Transverse colon (tissue), 3 donors: ENCODE data around the gene XXYLT1.

Experiments
- EP300 ChIP-seq: sonication (generic); formaldehyde crosslinking; IDR thresholded peaks from one replicate; pipeline ENCODE4 v1.6.1; 2017; ENCODE audit warnings: antibody characterized with exemption, low read depth
- POLR2A ChIP-seq: fragments of 450-650 bp; IDR thresholded peaks from one replicate; pipeline ENCODE4 v1.6.1; 2016; ENCODE audit warnings: antibody characterized with exemption, mild to moderate bottlenecking, moderate library complexity
- TF ChIP-seq, protein P1 (sequence below), 5 experiments: fragments of 200-600 bp in 3 of 5; fragments of 450-650 bp in 2 of 5; sonication (generic) in 3 of 5; IDR thresholded peaks; 1 replicate in 2 of 5; 2 replicates in 3 of 5; pipeline ENCODE4 v1.5.1; 2016 to 2017; ENCODE audit warnings: antibody characterized with exemption in 5 of 5, inconsistent platforms in 3 of 5, mild to moderate bottlenecking in 2 of 5, moderate library complexity in 1 of 5

DNA sequence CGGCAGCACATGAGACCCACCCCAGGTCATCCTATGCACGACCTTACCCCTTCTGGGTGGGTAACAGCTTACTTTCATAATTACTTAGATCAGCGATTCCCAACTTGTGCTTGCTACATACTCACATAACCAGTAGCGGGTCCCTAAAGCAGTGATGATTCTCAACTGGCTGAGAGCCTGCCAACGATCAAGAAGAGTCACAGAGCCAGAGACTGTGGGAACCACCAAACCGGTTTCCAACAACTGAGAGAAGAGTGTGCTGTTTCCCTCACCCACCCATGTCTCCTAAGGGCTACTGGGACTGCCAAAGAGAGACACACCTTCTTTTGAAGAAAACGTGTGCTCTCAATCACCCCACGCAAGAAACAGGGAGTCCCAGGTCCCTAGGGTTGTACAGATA is 12.0 kb upstream of the XXYLT1 start:
- TF ChIP-seq, protein P1, sequence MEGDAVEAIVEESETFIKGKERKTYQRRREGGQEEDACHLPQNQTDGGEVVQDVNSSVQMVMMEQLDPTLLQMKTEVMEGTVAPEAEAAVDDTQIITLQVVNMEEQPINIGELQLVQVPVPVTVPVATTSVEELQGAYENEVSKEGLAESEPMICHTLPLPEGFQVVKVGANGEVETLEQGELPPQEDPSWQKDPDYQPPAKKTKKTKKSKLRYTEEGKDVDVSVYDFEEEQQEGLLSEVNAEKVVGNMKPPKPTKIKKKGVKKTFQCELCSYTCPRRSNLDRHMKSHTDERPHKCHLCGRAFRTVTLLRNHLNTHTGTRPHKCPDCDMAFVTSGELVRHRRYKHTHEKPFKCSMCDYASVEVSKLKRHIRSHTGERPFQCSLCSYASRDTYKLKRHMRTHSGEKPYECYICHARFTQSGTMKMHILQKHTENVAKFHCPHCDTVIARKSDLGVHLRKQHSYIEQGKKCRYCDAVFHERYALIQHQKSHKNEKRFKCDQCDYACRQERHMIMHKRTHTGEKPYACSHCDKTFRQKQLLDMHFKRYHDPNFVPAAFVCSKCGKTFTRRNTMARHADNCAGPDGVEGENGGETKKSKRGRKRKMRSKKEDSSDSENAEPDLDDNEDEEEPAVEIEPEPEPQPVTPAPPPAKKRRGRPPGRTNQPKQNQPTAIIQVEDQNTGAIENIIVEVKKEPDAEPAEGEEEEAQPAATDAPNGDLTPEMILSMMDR (IDR thresholded peaks at IDR 0.05) = no peak
- TF ChIP-seq POLR2A = no peak
- TF ChIP-seq EP300 = no peak
